Pancreas (tissue), 10 donors: ENCODE results near the gene CHI3L2. TPM values are rescaled to one million over a fixed set of nuclear protein-coding genes. Genes with fewer than 3 reads are reported as not detected.

Source experiments
- ATAC-seq, 4 donors: fragments of 200-7000 bp; cut with Tn5 transposase; one replicate each; pipeline versions ENCODE4 v1.8.0 to v1.9.1; 2020; ENCODE audit warnings: mild to moderate bottlenecking in 4 of 4, moderate library complexity in 4 of 4
- DNase-seq, 6 donors: peaks; one replicate each; pipeline ENCODE4 v3.0.0-alpha.2; 2020
- FAIRE-seq: peaks from 2 replicates; lab custom pipeline; 2012; peaks lifted over from hg19 to GRCh38; lab: Jason Lieb, UNC
- H3K27ac ChIP-seq, 4 donors: fragments of 200-600 bp; sonication (generic); 1 replicate in 3 of 4; 2 replicates in 1 of 4; pipeline versions ENCODE4 v1.5.0 to v1.8.0; 2020
- H3K27me3 ChIP-seq, 4 donors: fragments of 200-600 bp; one replicate each; pipeline ENCODE4 v1.8.0; 2021
- H3K36me3 ChIP-seq, 3 donors: fragments of 200-600 bp; sonication (generic) in 1 of 3; one replicate each; pipeline versions ENCODE4 v1.5.0 to v1.8.0; 2020 to 2021
- H3K4me1 ChIP-seq, 3 donors: fragments of 200-600 bp; one replicate each; pipeline ENCODE4 v1.8.0; 2021
- H3K4me3 ChIP-seq, 4 donors: fragments of 200-600 bp; sonication (generic) in 2 of 4; one replicate each; pipeline versions ENCODE4 v1.5.0 to v1.8.0; 2020 to 2021
- H3K9me3 ChIP-seq, 4 donors: fragments of 200-600 bp; one replicate each; pipeline ENCODE4 v1.8.0; 2021
- WGBS, 2 donors: extraction: QIAGEN DNeasy Blood & Tissue Kit; methylation state at CpG; one replicate each; pipeline ENCODE4 v1.1.7; 2013; 5-methylcytosine and 5-hydroxymethylcytosine counted together
- intact Hi-C, 3 donors: fragments of 100-400 bp; cut with DNase I; formaldehyde crosslinking; loops; one replicate each; pipeline versions ENCODE4 v1.11.1 to v1.14.2; 2022
- polyA plus RNA-seq, 2 donors: library from polyadenylated mRNA; stranded (reverse); fragments of 200-250 nt; gene quantifications; one replicate each; pipeline ENCODE4 v1.2.3, GENCODE V29; 2013
- total RNA-seq, 6 donors: library from RNA; stranded (reverse); fragmentation: NEBNext Ultra II Directional in 4 of 6; extraction: Animal tissue kit (Norgen Biotek cat#: 25700) in 4 of 6; gene quantifications; one replicate each; pipeline versions ENCODE4 v1.2.1 to v1.2.4, GENCODE V29; 2021 to 2023
- TF ChIP-seq, protein P1 (sequence below), 4 donors: fragments of 200-600 bp; sonication (generic) in 3 of 4; IDR thresholded peaks; one replicate each; pipeline versions ENCODE4 v1.5.0 to v1.8.0; 2021; ENCODE audit warnings: antibody characterized with exemption in 4 of 4
- donor health status: healthy with polysubstance abuse.
- donor health status: DM: no; HTN: no; CAD: no; lungs with moderate emphysema.
- donor health status: DM: no; HTN: no; CAD: no.
- donor health status: control.
- donor health status: control.
- donor health status: Bipolar disorder and iron deficiency.
- donor health status: DM: yes; HTN: yes; CAD: no.
- donor health status: DM: no; HTN: no; CAD: no.
- donor health status: DM: no; HTN: no; CAD: no.
- donor health status: DM: yes; HTN: yes; CAD: no.

The CHI3L2 gene
- total and polyA plus RNA-seq, 8 donors = 0.07 to 1.2 (median 0.66) TPM; not detected in 3

DNA sequence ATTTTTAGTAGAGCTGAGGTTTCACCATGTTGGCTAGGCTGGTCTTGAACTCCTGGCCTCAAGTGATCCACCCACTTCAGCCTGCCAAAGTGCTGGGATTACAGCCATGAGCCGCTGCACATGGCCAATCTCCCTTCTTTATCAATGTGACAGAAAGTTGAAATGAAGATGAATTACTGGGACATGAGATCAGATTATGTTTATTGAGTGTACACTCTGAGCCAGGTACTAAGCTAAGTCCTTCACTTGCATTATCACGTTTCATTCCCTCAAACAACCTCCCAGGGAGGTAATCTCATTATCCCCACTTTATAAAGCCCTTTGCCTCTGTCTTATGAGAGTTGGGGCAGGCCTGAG, 6.3 kb upstream of the CHI3L2 start:
- TF ChIP-seq, protein P1, sequence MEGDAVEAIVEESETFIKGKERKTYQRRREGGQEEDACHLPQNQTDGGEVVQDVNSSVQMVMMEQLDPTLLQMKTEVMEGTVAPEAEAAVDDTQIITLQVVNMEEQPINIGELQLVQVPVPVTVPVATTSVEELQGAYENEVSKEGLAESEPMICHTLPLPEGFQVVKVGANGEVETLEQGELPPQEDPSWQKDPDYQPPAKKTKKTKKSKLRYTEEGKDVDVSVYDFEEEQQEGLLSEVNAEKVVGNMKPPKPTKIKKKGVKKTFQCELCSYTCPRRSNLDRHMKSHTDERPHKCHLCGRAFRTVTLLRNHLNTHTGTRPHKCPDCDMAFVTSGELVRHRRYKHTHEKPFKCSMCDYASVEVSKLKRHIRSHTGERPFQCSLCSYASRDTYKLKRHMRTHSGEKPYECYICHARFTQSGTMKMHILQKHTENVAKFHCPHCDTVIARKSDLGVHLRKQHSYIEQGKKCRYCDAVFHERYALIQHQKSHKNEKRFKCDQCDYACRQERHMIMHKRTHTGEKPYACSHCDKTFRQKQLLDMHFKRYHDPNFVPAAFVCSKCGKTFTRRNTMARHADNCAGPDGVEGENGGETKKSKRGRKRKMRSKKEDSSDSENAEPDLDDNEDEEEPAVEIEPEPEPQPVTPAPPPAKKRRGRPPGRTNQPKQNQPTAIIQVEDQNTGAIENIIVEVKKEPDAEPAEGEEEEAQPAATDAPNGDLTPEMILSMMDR (IDR thresholded peaks at IDR 0.05) = no peak
- no peak for FAIRE-seq
- ATAC-seq = no peak
- Histone ChIP-seq H3K4me3 (no peak overlapping the region), H3K36me3 (no peaks in the 10 kb centered on the region), H3K27me3 (no peaks in the 10 kb centered on the region), H3K27ac (no peak overlapping the region), H3K4me1 (peaks cover 0 to 8% (median 7%) of the 10 kb centered on the region in 3 donors), H3K9me3 (no peaks in the 10 kb centered on the region)
- WGBS, 2 donors = 21% methylated on average over 2 of the region's 2 CpGs
- DNase-seq = no peak
- intact Hi-C loops = loop anchor here in 2 of 3 donors (5.0 to 10.0 kb wide), 2 partner anchors 181 to 544 kb away; no protein-coding TSS in a partner anchor

DNA sequence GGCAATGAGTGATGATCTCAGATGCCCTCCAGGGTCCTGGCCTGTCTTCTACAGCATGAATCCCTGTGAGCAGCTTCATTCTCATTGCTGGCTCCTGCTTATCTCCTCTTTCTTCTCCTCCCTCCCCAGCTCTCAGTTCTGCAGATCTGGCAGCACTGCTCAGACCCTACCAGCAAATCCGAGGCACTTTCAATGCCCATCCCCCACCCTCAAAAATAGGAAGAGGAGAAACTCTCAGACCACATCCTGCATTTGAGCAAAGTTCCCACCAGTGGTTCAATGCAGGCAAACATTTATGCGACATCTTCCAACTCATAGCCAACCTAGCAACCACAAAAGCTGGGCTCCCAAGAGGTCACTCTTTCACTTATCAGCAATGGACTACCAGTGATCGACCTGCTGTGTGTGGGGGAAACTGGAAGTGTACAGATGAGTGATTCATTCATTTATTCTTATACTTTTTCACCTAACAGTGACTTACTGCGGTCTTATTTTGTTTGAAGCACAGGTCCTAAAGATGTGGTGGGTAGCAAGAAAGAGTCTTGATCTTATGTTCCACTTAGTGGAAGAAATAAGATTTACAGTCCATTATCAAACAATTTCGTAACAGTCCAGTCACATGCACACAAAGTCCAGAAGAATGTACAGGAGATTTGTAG, 5.8 kb upstream of the CHI3L2 start:
- TF ChIP-seq, protein P1 (IDR thresholded peaks at IDR 0.05) = no peak

DNA sequence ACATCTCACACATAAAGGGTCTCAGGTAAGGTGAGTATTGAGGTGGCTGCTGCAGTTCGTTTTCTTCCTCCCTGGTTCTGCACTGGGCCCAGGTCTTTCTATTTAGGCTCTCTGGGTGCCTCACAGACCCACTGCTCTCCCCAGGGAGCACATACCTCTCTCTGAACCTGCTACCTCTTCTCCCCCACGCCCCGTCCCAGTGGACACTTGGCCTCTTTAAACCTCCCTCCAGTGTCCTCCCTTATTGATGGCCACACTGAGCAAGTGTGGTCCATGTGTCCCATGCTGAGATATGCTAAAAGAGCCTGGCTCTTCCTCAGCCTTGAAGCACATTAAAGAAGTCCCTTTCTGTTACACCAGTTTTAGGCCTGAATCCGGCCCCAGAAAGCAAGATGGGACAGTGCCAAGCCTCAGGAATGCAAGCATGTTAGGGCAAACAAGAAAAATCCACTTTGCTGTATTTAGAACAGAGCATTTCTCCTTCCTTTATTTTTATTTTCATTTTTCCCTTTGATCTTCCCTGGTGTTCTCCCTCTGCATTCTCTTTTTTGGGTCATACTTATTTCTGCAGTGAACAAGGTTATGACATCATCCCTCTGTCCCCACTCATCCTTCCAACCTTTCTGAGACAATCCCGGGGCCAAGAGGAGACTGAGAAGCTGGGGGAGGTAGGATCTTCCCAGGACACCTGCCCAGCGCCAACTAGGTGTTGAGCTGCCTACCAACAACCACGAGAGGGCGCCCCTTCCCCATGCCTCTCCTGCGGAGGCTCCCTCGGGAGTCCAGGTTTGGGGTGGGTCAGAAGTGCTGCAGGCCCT, 5.0 kb upstream of the CHI3L2 start:
- H3K9me3 ChIP-seq = no peaks in the 10 kb centered on the region
- TF ChIP-seq, protein P1 (IDR thresholded peaks at IDR 0.05) = peak; percentile 71 to 86 (median 77)
- peaks cover 0 to 8% (median 7%) of the 10 kb centered on the region in 3 donors for H3K4me1 ChIP-seq
- H3K4me3 ChIP-seq = no peak overlapping the region
- ATAC-seq (peak; percentile 89 to 96 (median 92)), DNase-seq (peak; percentile 40 to 88 (median 81)), FAIRE-seq (no peak)
- H3K27me3 ChIP-seq = no peaks in the 10 kb centered on the region
- H3K36me3 ChIP-seq = no peaks in the 10 kb centered on the region
- no peak overlapping the region for H3K27ac ChIP-seq
- WGBS, 2 donors = 18 to 21% methylated on average over 10 of the region's 10 CpGs
- intact Hi-C loops = loop anchor here in 2 of 3 donors (5.0 to 10.0 kb wide), 2 partner anchors 180 to 542 kb away; no protein-coding TSS in a partner anchor

More for the DNA sequence above, 5.8 kb upstream of the CHI3L2 start:
- H3K27ac ChIP-seq = no peak overlapping the region
- intact Hi-C loops = loop anchor here in 2 of 3 donors (5.0 to 10.0 kb wide), 2 partner anchors 181 to 543 kb away; no protein-coding TSS in a partner anchor
- ATAC-seq (peak in 2 of 4 donors; percentile 42 to 52), FAIRE-seq (no peak), DNase-seq (no peak)
- H3K4me1 ChIP-seq = peaks cover 0 to 8% (median 7%) of the 10 kb centered on the region in 3 donors
- H3K27me3 ChIP-seq = no peaks in the 10 kb centered on the region
- WGBS, 2 donors = 39% methylated on average over 5 of the region's 5 CpGs
- no peaks in the 10 kb centered on the region for H3K9me3 ChIP-seq
- no peak overlapping the region for H3K4me3 ChIP-seq
- no peaks in the 10 kb centered on the region for H3K36me3 ChIP-seq

GRCh38 chr1:111223126-111223685, 4.3 kb upstream of the CHI3L2 start:
- Histone ChIP-seq H3K27ac (no peak overlapping the region), H3K36me3 (no peaks in the 10 kb centered on the region), H3K4me1 (peaks cover 0 to 11% (median 7%) of the 10 kb centered on the region in 3 donors), H3K27me3 (no peaks in the 10 kb centered on the region), H3K4me3 (no peak overlapping the region), H3K9me3 (no peaks in the 10 kb centered on the region)
- DNase-seq (no peak), ATAC-seq (no peak), FAIRE-seq (no peak)
- WGBS, 2 donors = 68 to 74% methylated on average over 6 of the region's 6 CpGs
- intact Hi-C loops = loop anchor here in 2 of 3 donors (5.0 to 10.0 kb wide), 2 partner anchors 179 to 542 kb away; no protein-coding TSS in a partner anchor
- TF ChIP-seq, protein P1 (IDR thresholded peaks at IDR 0.05) = no peak
